Measurements from ENCODE around the gene LHX3. TPM values are rescaled to one million over a fixed set of nuclear protein-coding genes. Genes with fewer than 3 reads are reported as not detected.

The LHX3 gene
- total RNA-seq, 5 donors from 2014 or later (not counting 1 experiment from before 2014, with no cell fraction given), result 0.13 to 0.42 TPM; not detected in 3

GRCh38 chr9:136249877-136250559 lies 45.1 kb upstream of the LHX3 start:
- Histone ChIP-seq H3K27me3 (replicated peaks in 1 of 2; ENCODE audit: control insufficient read depth in 2 of 2, extremely low read depth in 1 of 2, insufficient read depth in 2 of 2, low read length in 1 of 2) (peaks cover 0 to 25% of the 10 kb centered on the region in 2 experiments), H3K36me3 (ENCODE audit: control insufficient read depth in 2 of 2, extremely low read depth in 1 of 2, insufficient read depth in 1 of 2, low read length in 1 of 2) (no peaks in the 10 kb centered on the region), H3K9me3 (no peaks in the 10 kb centered on the region), H3K4me1 (ENCODE audit: control insufficient read depth in 1 of 2, extremely low read depth in 1 of 2, insufficient read depth in 2 of 2, low read length in 2 of 2) (peaks cover 0 to 10% of the 10 kb centered on the region in 2 experiments), H3K4me3 (ENCODE audit: control insufficient read depth in 1 of 2, extremely low read depth in 1 of 2, low read length in 1 of 2) (no peak overlapping the region), H3K27ac (ENCODE audit: low read length) (no peak overlapping the region)
- H3K36me3 Mint-ChIP-seq, result no peaks in the 10 kb centered on the region
- DNase-seq, result no peak
- no peak overlapping the region for H3K27ac Mint-ChIP-seq
- POLR2A ChIA-PET, result interaction anchor here in 1 of 2 donors (0.6 kb wide), 1 partner anchor 231 kb away, joined by 4 read pairs; no protein-coding TSS in a partner anchor
- no peaks in the 10 kb centered on the region for H3K27me3 Mint-ChIP-seq
- no peak overlapping the region for H3K4me3 Mint-ChIP-seq
- no peaks in the 10 kb centered on the region for H3K9me3 Mint-ChIP-seq
- CTCF ChIA-PET, result no interaction called here
- H3K4me1 Mint-ChIP-seq, result peaks cover 2 to 6% (median 5%) of the 10 kb centered on the region in 3 donors
- 86% methylated on average over 26 of the region's 30 CpGs for WGBS (ENCODE audit: insufficient coverage)
- ATAC-seq (replicated peaks in 1 of 4), result no peak

GRCh38 chr9:136248951-136249876 lies 44.3 kb upstream of the LHX3 start:
- no peak for ATAC-seq (replicated peaks in 1 of 4)
- no peak overlapping the region for H3K27ac ChIP-seq (ENCODE audit: low read length)
- no peaks in the 10 kb centered on the region for H3K9me3 Mint-ChIP-seq
- no peaks in the 10 kb centered on the region for H3K9me3 ChIP-seq
- H3K4me3 ChIP-seq (ENCODE audit: control insufficient read depth in 1 of 2, extremely low read depth in 1 of 2, low read length in 1 of 2), result no peak overlapping the region
- H3K4me1 Mint-ChIP-seq, result peaks cover 10 to 14% (median 13%) of the 10 kb centered on the region in 3 donors
- no peak overlapping the region for H3K27ac Mint-ChIP-seq
- CTCF ChIA-PET, result no interaction called here
- H3K36me3 ChIP-seq (ENCODE audit: control insufficient read depth in 2 of 2, extremely low read depth in 1 of 2, insufficient read depth in 1 of 2, low read length in 1 of 2), result no peaks in the 10 kb centered on the region
- POLR2A ChIA-PET, result no interaction called here
- H3K36me3 Mint-ChIP-seq, result no peaks in the 10 kb centered on the region
- no peaks in the 10 kb centered on the region for H3K27me3 Mint-ChIP-seq
- no peak for DNase-seq
- H3K4me1 ChIP-seq (ENCODE audit: control insufficient read depth in 1 of 2, extremely low read depth in 1 of 2, insufficient read depth in 2 of 2, low read length in 2 of 2), result peaks cover 4 to 18% of the 10 kb centered on the region in 2 experiments
- H3K4me3 Mint-ChIP-seq, result no peak overlapping the region
- H3K27me3 ChIP-seq (replicated peaks in 1 of 2; ENCODE audit: control insufficient read depth in 2 of 2, extremely low read depth in 1 of 2, insufficient read depth in 2 of 2, low read length in 1 of 2), result peaks cover 0 to 17% of the 10 kb centered on the region in 2 experiments
- WGBS (ENCODE audit: insufficient coverage), result 82% methylated on average over 30 of the region's 30 CpGs

DNA sequence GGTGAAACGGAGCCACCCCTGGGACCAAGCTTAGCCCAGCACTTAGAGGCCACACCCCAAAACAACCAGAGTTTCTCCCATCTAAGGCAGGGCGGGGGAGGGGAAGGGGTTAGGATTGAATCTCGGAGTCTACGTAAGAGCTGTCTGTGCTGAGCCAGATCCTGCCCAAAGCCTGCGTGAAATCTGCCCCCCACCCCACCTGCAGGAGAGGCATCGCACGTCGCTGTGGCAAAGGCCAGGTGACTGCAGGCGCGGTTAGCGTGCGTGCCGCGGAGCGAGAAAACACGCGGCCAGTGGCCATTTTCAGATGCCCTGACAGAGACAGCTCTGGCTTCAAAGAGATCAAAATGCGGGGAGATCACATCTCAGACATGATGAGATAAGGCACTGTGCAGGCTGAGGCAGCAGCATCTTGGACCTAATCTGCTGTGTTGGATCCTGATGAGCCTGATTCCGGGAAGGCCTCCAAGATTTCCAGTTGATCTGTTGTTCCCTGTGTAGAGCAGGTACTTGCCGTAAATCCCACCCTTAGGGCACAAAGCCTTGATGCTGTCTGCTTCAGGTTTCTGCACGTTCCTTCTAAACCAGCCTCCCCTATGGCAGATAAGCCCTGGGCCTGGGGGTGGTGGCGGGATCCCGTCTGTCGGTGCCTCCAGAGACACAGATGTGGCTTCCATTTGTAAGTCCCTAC lies 43.2 kb upstream of the LHX3 start:
- H3K27ac Mint-ChIP-seq, result no peak overlapping the region
- POLR2A ChIA-PET, result interaction anchor here in 1 of 2 donors (0.6 kb wide), 1 partner anchor 421 kb away, joined by 3 read pairs; no protein-coding TSS in a partner anchor

DNA sequence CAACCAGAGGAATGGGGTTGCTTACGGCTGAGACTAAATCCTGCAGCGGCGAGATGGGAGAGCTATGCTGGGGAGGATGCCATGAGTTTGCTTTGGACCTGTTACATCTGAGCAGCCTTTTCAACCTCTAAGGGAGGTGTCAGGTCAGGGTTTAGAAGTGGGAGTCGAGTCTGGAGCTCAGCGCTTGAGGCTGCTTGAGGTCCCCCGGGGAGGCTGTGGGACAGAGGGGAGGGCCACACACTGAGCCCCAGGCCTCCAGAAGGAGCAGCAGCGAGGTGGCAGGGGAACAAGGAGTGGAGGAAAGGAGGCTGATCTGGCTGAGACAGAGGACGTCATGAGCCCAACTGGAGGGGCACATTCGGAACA lies 42.6 kb upstream of the LHX3 start:
- 75% methylated on average over 5 of the region's 9 CpGs for WGBS (ENCODE audit: insufficient coverage)
- Histone ChIP-seq H3K27me3 (replicated peaks in 1 of 2; ENCODE audit: control insufficient read depth in 2 of 2, extremely low read depth in 1 of 2, insufficient read depth in 2 of 2, low read length in 1 of 2) (peaks cover 0 to 1% of the 10 kb centered on the region in 2 experiments), H3K9me3 (no peaks in the 10 kb centered on the region), H3K27ac (ENCODE audit: low read length) (no peak overlapping the region), H3K4me3 (ENCODE audit: control insufficient read depth in 1 of 2, extremely low read depth in 1 of 2, low read length in 1 of 2) (no peak overlapping the region), H3K36me3 (ENCODE audit: control insufficient read depth in 2 of 2, extremely low read depth in 1 of 2, insufficient read depth in 1 of 2, low read length in 1 of 2) (no peaks in the 10 kb centered on the region), H3K4me1 (ENCODE audit: control insufficient read depth in 1 of 2, extremely low read depth in 1 of 2, insufficient read depth in 2 of 2, low read length in 2 of 2) (peaks cover 17 to 34% of the 10 kb centered on the region in 2 experiments)
- ChIA-PET CTCF (no interaction called here), POLR2A (interaction anchor here in 1 of 2 donors (0.6 kb wide), 1 partner anchor 422 kb away, joined by 3 read pairs; no protein-coding TSS in a partner anchor)
- Mint-ChIP-seq H3K36me3 (no peaks in the 10 kb centered on the region), H3K4me1 (peaks cover 26 to 30% (median 29%) of the 10 kb centered on the region in 3 donors), H3K27ac (no peak overlapping the region), H3K9me3 (no peaks in the 10 kb centered on the region), H3K27me3 (no peaks in the 10 kb centered on the region), H3K4me3 (no peak overlapping the region)
- ATAC-seq (replicated peaks in 1 of 4), result no peak
- DNase-seq, result no peak

More for the DNA sequence above, 43.2 kb upstream of the LHX3 start:
- Histone ChIP-seq H3K27me3 (replicated peaks in 1 of 2; ENCODE audit: control insufficient read depth in 2 of 2, extremely low read depth in 1 of 2, insufficient read depth in 2 of 2, low read length in 1 of 2) (peaks cover 0 to 7% of the 10 kb centered on the region in 2 experiments), H3K4me3 (ENCODE audit: control insufficient read depth in 1 of 2, extremely low read depth in 1 of 2, low read length in 1 of 2) (no peak overlapping the region), H3K9me3 (no peaks in the 10 kb centered on the region), H3K4me1 (ENCODE audit: control insufficient read depth in 1 of 2, extremely low read depth in 1 of 2, insufficient read depth in 2 of 2, low read length in 2 of 2) (peaks cover 16 to 29% of the 10 kb centered on the region in 2 experiments), H3K27ac (ENCODE audit: low read length) (no peak overlapping the region), H3K36me3 (ENCODE audit: control insufficient read depth in 2 of 2, extremely low read depth in 1 of 2, insufficient read depth in 1 of 2, low read length in 1 of 2) (no peaks in the 10 kb centered on the region)
- Mint-ChIP-seq H3K27me3 (no peaks in the 10 kb centered on the region), H3K4me3 (no peak overlapping the region), H3K36me3 (no peaks in the 10 kb centered on the region), H3K4me1 (peaks cover 21 to 25% (median 24%) of the 10 kb centered on the region in 3 donors), H3K9me3 (no peaks in the 10 kb centered on the region)
- WGBS (ENCODE audit: insufficient coverage), result 86% methylated on average over 12 of the region's 24 CpGs
- CTCF ChIA-PET, result no interaction called here
- ATAC-seq (replicated peaks in 1 of 4) (no peak), DNase-seq (no peak)

- no peaks in the 10 kb centered on the region for H3K36me3 ChIP-seq (ENCODE audit: control insufficient read depth in 2 of 2, extremely low read depth in 1 of 2, insufficient read depth in 1 of 2, low read length in 1 of 2)
- no peak overlapping the region for H3K4me3 ChIP-seq (ENCODE audit: control insufficient read depth in 1 of 2, extremely low read depth in 1 of 2, low read length in 1 of 2)
- H3K36me3 Mint-ChIP-seq, result no peaks in the 10 kb centered on the region
- no peak overlapping the region for H3K27ac Mint-ChIP-seq
- H3K4me3 Mint-ChIP-seq, result peak overlapping the region in 1 of 3 donors; percentile 39
- peaks cover 17 to 40% of the 10 kb centered on the region in 2 experiments for H3K4me1 ChIP-seq (ENCODE audit: control insufficient read depth in 1 of 2, extremely low read depth in 1 of 2, insufficient read depth in 2 of 2, low read length in 2 of 2)
- no peak overlapping the region for H3K27ac ChIP-seq (ENCODE audit: low read length)
- H3K4me1 Mint-ChIP-seq, result peaks cover 26 to 33% (median 33%) of the 10 kb centered on the region in 3 donors
- H3K9me3 ChIP-seq, result no peaks in the 10 kb centered on the region
- DNase-seq (no peak), ATAC-seq (replicated peaks in 1 of 4) (no peak)
- POLR2A ChIA-PET, result interaction anchor here in 1 of 2 donors (0.6 kb wide), 1 partner anchor 422 kb away, joined by 3 read pairs; no protein-coding TSS in a partner anchor
- H3K27me3 ChIP-seq (replicated peaks in 1 of 2; ENCODE audit: control insufficient read depth in 2 of 2, extremely low read depth in 1 of 2, insufficient read depth in 2 of 2, low read length in 1 of 2), result no peaks in the 10 kb centered on the region
- CTCF ChIA-PET, result no interaction called here
- H3K27me3 Mint-ChIP-seq, result no peaks in the 10 kb centered on the region
- 88% methylated on average over 23 of the region's 26 CpGs for WGBS (ENCODE audit: insufficient coverage)
- no peaks in the 10 kb centered on the region for H3K9me3 Mint-ChIP-seq
These were observed 42.1 kb upstream of the LHX3 start for GRCh38 chr9:136246849-136247550.

Data from T-cell (primary cell).